GM18505 (cell line): ENCODE measurements around the gene SLC17A5.
"Not testable (repeated sequence)": the region's sequence is repeated elsewhere in the genome, so short reads cannot be mapped to it uniquely, and the experiment has no call there.

Experiments
- ATAC-seq: cut with Tn5 transposase; IDR thresholded peaks from one replicate; pipeline ENCODE4 v1.9.1; 2021; ENCODE audit not compliant: unreplicated experiment
- POLR2A ChIP-seq: IDR thresholded peaks from 4 replicates; pipeline ENCODE4 v1.6.1; 2011; ENCODE audit warnings: borderline replicate concordance; ENCODE audit not compliant: insufficient read depth, insufficient read length; ENCODE audit errors: extremely low read depth

SLC17A5 gene

DNA sequence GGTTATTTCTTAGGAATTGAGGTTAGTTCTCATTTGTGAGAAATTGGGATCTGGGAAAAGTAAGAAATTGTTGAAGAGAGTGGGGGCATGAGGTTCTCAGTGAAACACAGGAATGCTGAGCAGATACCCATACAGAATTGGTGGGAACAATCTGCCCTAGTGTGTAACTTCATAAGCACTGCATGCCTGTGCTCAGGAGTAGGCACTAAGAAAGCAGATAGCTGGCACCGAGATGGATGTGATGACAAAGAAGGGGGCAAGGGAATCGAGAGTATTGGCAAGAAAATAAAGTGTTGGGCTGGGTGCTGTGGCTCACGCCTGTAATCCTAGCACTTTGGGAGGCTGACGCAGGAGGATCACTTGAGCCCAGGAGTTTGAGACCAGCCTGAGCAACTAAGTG lies 4.0 kb downstream of the SLC17A5 start:
- no peak for ATAC-seq
- no peak for TF ChIP-seq POLR2A

DNA sequence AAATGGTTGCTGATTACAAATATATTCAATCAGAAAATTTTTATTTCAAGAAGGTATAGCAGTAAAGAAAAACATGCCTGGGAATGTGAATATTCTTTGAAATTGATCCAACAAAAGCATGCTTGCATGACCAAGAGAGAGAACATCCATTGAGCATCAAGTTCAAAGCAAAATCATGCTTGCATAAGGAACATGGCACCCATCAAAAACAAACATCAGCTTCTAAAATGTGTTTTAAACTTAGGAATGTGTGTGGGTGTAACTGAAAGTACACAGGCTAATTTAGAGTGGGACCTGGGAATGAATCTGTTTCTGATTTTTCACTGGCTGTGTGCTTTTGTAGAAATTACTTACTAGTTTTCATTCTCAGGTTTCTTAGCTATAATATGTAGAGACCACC lies 5.6 kb downstream of the SLC17A5 start:
- ATAC-seq, result no peak
- TF ChIP-seq POLR2A, result no peak

DNA sequence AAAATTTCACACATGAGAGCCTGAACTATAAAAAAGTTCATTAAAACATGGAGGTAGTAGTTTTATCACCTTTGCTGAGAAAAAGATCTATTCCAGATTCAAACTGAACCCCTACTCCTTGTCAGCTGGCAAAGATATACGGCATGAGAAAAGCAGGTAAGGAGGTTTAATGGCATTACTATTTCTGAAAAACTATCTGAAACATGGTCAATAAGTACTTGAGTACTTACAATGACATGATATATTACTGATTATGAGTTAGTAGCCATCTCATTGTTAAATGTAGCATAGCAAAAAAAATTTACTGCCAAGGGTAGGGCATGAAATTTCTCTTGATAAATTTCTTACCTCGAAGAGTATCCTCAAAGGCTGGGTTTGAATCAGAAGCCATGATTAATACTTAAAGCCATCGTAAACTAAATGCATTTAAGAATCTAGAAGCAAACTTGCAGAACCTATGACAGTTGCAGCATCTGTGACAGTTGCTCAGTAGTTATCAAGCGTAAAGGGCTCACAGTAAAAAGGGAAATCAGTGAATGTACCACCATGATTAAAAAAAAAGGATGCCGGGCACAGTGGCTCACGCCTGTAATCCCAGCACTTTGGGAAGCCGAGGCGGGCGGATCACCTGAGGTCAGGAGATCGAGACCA lies 8.7 kb downstream of the SLC17A5 start:
- TF ChIP-seq POLR2A, result no peak
- no peak for ATAC-seq

DNA sequence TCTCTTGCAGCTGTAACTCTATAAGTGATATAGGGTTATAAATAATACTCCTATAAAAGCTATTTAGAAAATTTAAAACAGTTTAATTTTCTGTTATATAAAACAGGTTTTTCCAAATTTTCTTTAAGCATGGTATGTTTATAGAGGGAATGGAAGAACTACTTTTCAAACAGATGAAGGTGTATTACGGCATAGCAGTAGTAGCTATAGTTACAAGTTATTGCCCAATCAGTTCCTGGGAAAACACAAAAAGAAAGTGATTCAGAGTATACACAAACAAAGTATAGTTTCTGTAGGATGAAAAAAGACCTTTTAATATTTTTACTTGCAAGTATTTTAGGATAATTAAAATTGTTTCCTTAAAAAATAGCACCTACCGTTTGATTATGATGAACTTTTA lies 9.8 kb downstream of the SLC17A5 start:
- ATAC-seq, result no peak
- no peak for TF ChIP-seq POLR2A

DNA sequence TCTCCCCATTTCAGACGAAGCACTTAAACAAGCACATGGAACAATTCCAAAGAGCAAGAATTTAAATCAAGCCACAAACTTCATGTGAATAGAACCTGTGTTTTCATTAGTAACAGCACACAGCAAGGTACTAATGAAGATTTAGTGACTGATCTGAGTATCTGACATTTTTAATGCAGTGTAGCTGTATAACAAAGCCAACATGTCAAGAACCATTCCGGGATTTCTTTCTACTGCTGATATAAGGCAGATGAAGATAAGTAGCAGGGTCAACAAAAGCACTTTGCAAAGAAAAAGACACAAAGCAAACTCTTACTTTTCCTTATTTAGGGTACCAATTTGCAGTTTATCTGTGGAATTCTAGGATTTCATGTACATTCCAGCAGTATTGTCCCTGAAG lies 11.3 kb downstream of the SLC17A5 start:
- no peak for ATAC-seq
- TF ChIP-seq POLR2A, result no peak

DNA sequence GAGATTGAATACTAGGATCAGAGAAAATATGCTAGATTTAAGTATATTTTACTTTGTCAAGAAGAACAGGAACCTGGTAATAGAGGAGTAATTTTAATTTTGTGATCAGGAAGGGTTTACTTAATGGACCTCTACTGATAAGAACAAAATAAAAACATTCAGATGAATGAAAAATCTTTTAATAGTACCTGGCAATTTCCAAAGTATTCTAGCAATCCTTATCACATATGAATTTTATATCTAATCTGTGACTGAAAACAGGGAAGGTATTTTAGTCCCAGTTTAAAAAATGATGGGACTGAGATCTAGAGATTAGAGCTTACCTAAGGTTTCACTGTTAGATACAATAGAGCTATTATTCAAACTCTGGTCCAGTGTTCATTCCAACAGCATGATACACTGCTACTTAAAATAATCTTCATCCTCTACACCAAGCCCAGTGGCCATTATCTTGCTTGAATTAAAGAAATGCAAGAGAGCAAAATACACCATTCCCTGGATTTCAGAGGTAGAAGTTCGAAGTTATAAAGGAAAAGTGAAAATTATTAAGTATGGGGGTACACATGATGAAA lies 13.5 kb downstream of the SLC17A5 start:
- no peak for TF ChIP-seq POLR2A
- ATAC-seq, result no peak

DNA sequence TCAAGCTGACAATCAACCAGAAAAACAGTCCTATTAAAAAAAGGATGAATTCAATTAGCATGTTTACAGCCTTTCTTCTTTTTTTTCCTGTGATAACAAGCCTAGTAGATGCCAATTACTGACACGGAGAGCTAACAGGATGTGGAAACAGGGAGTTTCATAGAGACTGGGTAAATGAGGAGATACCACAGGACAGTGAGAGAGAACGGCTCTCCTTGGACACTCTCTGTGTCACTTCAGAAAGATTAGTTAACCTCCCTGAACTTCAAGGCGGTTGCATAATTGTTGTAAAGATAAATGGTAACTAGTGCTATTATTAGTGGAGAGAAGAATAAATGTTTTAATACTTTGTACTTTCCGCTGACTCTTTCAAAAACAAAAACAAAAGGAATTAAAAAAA lies 14.8 kb downstream of the SLC17A5 start:
- ATAC-seq, result no peak
- no peak for TF ChIP-seq POLR2A

DNA sequence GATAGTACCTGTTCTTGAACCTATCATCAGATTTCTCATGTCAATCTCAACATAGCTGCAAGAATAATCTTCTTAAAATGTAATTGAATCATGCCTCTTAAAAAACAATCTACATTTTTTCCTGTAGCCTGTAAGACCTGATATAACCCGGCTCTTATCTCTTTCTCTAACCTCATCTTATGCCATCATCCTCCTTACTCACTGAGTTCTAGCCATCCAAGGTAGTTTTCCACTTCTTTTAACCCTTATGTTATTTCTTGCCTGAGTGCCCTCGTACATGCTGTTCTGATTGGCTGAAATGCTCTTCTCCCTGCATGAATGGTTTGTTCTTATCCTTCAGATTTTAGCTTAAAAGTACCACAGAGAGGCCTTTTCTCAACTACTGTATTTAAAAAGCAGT lies 16.4 kb downstream of the SLC17A5 start:
- no peak for ATAC-seq
- TF ChIP-seq POLR2A, result no peak

DNA sequence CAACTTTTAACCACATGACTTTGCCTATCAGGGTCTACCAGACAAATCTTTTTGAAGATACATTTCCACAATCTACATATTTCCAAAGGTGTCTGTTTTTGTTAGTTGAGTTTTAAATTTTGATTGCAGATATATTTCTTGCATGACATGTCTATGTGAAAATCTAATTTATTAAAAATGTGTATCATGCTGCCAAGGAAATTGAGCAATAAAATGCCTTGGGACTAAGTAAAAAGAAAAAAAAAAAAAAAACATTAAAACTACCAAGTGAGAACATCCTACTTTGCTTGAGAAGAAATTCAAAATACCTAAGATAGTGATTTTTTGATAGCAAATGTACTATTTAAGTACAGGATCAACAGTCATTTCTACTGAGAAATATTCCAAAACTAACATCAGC lies 17.7 kb downstream of the SLC17A5 start:
- TF ChIP-seq POLR2A, result no peak

DNA sequence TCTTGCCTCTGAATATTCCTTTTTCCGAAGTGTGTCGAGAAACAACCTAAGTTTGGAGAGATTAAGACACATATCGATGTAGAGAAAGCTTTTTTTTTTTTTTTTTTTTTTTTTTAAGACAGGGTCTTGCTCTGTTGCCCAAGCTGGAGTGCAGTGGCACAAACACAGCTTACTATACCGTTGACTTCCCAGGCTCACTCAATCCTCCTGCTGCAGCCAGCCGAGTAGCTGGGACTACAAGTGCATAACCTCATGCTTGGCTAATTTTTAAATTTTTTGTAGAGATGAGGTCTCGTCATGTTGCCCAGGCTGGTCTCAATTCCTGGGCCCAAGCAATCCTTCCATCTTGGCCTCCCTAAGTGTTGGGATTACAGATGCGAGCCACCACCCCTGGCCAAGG lies 21.4 kb downstream of the SLC17A5 start:
- no peak for TF ChIP-seq POLR2A
- ATAC-seq, result no peak

More for the DNA sequence above, 17.7 kb downstream of the SLC17A5 start:
- no peak for ATAC-seq

DNA sequence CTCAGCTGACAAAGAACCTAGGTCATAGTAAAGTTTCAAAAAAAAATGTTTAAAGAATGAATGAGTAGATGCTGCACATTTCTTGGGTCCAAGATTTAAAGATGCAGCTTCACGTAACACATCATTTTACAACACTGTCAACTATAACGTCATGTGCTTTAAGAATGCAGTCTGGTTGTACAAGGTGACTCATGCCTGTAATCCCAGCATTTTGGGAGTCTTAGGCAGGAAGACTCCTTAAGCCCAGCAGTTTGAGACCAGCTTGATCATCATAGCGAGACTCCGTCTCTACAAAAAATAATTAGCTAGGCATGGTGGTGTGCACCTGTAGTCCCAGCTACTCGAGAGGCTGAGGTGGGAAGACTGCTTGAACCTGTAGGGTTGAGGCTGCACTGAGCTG lies 21.9 kb downstream of the SLC17A5 start:
- ATAC-seq, result no peak
- no peak for TF ChIP-seq POLR2A

DNA sequence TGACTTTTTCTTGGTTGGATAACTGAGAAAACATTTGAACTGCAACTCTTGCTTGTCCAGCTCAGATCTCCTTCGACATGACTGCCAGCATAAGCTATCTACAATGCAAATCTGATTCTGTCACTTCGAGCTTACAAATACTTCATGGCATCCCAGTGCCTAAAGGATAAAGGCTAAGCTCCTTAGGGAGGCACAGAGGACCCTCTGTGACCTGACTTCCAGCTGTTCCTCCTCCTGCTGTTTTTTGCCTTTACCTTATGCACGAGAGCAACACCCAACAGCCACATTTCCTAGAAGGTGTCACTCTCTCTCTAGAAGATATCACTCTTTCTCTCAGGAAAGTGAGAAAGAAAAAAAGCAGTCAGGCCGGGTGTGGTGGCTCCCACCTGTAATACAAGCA lies 23.4 kb downstream of the SLC17A5 start:
- ATAC-seq, result no peak
- TF ChIP-seq POLR2A, result no peak

DNA sequence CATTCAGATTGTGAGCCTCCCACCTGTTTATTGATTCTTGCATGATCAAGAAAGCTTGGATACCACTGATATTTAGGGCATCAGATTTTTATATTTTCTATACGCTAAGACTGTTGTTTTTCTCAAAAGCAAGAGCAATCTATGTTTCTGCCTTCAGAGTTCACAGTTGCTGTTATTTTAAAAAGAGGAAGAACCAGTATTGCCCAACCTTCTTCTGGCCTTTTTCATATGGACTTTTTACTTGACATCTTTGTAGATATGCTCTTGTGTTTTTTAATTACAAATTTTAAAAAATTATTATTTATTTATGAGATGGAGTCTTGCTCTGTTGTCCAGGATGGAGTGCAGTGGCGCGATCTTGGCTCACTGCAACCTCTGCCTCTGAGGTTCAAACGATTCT lies 28.9 kb downstream of the SLC17A5 start:
- no peak for ATAC-seq
- TF ChIP-seq POLR2A, result no peak

DNA sequence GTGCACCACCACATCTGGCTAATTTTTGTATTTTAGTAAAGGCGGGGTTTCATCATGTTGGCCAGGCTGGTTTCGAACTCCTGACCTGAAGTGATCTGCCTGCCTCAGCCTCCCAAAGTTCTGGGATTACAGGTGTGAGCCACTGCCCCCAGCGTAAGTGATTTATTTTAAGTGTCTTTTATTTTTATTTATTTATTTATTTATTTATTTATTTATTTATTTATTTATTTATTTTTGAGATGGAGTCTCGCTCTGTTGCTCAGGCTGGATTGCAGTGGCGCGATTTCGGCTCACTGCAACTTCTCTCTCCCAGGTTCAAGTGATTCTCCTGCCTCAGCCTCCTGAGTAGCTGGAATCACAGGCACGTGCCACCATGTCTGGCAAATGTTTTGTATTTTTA lies 30.3 kb downstream of the SLC17A5 start:
- ATAC-seq, result not testable (repeated sequence)

DNA sequence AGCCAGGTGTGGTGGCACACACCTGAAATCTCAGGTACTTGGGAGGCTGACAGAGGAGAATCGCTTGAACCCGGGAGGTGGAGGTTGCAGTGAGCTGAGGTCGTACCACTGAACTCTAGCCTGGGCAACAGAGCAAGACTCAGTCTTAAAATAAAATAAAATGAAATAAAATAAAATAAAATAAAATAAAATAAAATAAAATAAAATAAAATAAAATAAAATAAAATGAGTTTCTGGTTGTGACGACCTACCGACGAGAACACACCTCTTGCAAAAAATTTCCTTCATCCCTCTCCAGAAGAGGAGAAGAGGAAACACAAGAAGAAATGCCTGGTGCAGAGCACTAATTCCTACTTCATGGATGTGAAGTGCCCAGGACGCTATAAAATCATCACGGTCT lies 35.7 kb downstream of the SLC17A5 start:
- not testable (repeated sequence) for ATAC-seq
